NT2/D1 (cell line): ENCODE results near the gene CCT8.

Source experiments
- SUZ12 ChIP-seq: IDR thresholded peaks from 2 replicates; pipeline ENCODE4 v1.6.1; 2011; ENCODE audit not compliant: insufficient read length, insufficient read depth; ENCODE audit errors: extremely low read depth
- ZNF274 ChIP-seq: IDR thresholded peaks from 2 replicates; pipeline ENCODE4 v1.6.1; 2011; ENCODE audit warnings: mild to moderate bottlenecking, low read depth, low read length

GRCh38 chr21:29080454-29080941, 7.0 kb upstream of the CCT8 start:
- TF ChIP-seq ZNF274 (no peak), SUZ12 (no peak)
